A673 (cell line): ENCODE results near the gene IL17A. TPM values are rescaled to one million over a fixed set of nuclear protein-coding genes. Genes with fewer than 3 reads are reported as not detected.

Source experiments
- BruUV-seq: library from RNA; stranded (reverse); fragments of 400-500 nt; replicated peaks from 2 replicates; lab custom pipeline; 2021; lab: Mats Ljungman, UMichigan
- CTCF ChIA-PET: fragments of 300-600 bp; sonication (Branson Sonifier 250); formaldehyde crosslinking; loops from one replicate; lab custom pipeline; 2022; ENCODE audit warnings: antibody characterized with exemption; lab: Charles Lee
- POLR2A ChIA-PET: fragments of 300-600 bp; sonication (Branson Sonifier 250); formaldehyde crosslinking; loops from one replicate; lab custom pipeline; 2022; ENCODE audit warnings: antibody characterized with exemption; ENCODE audit not compliant: low non-redundant PET; lab: Charles Lee
- DNase-seq: peaks from one replicate; pipeline ENCODE4 v3.0.0-alpha.2; 2015; ENCODE audit warnings: low spot score
- H3K27ac ChIP-seq: fragments of 200-600 bp; sonication (generic); 2 replicates; pipeline ENCODE4 v1.5.1; 2016; ENCODE audit warnings: mixed run types, low read depth, mild to moderate bottlenecking, mixed read lengths, antibody characterized with exemption, low read length; ENCODE audit not compliant: poor library complexity, severe bottlenecking
- H3K27me3 ChIP-seq: fragments of 200-600 bp; sonication (generic); replicated peaks from 2 replicates; pipeline ENCODE4 v1.6.1; 2017; ENCODE audit warnings: mixed run types, low read depth, mild to moderate bottlenecking, mixed read lengths, antibody characterized with exemption, low read length; ENCODE audit not compliant: insufficient read depth, poor library complexity
- H3K36me3 ChIP-seq: fragments of 200-600 bp; sonication (generic); 2 replicates; pipeline ENCODE4 v1.6.1; 2016; ENCODE audit warnings: mixed run types, mild to moderate bottlenecking, mixed read lengths, antibody characterized with exemption, low read length; ENCODE audit not compliant: insufficient read depth, poor library complexity, severe bottlenecking
- H3K4me1 ChIP-seq: fragments of 200-600 bp; sonication (generic); 2 replicates; pipeline ENCODE4 v1.6.1; 2017; ENCODE audit warnings: mixed run types, mild to moderate bottlenecking, mixed read lengths, antibody characterized with exemption, low read length; ENCODE audit not compliant: insufficient read depth, poor library complexity, severe bottlenecking
- H3K4me3 ChIP-seq: fragments of 200-600 bp; sonication (generic); 2 replicates; pipeline ENCODE4 v1.5.1; 2016; ENCODE audit warnings: low read depth, mixed run types, mild to moderate bottlenecking, mixed read lengths, low read length; ENCODE audit not compliant: poor library complexity, severe bottlenecking
- H3K9me3 ChIP-seq: fragments of 200-600 bp; sonication (generic); 2 replicates; pipeline ENCODE4 v1.6.1; 2016; ENCODE audit warnings: mixed run types, low read depth, mild to moderate bottlenecking, mixed read lengths, antibody characterized with exemption, low read length; ENCODE audit not compliant: poor library complexity, severe bottlenecking
- CTCF ChIP-seq: fragments of 300-800, 200-600 bp; sonication (generic); conservative IDR thresholded peaks from 2 replicates; pipeline ENCODE4 v1.5.1; 2017; ENCODE audit warnings: low read depth, mild to moderate bottlenecking, antibody characterized with exemption, low read length, moderate library complexity, mixed read lengths
- EZH2 ChIP-seq: fragments of 200-600 bp; sonication (generic); IDR thresholded peaks from 2 replicates; pipeline ENCODE4 v1.6.1; 2017; ENCODE audit warnings: borderline replicate concordance, low read depth, mild to moderate bottlenecking, mixed read lengths, antibody characterized with exemption, low read length; ENCODE audit not compliant: poor library complexity, severe bottlenecking
- intact Hi-C: fragments of 100-400 bp; cut with micrococcal nuclease; formaldehyde crosslinking; loops from one replicate; pipeline ENCODE4 v1.10.0; 2022; ENCODE audit not compliant: unreplicated experiment
- total RNA-seq: library from RNA; stranded (reverse); gene quantifications from 2 replicates; pipeline ENCODE4 v1.2.3, GENCODE V29; 2021

IL17A gene
- total RNA-seq, 1 experiment from 2014 or later: not detected

GRCh38 chr6:52149076-52149475, 37.1 kb upstream of the IL17A start:
- peaks cover 15% of the 10 kb centered on the region for H3K4me1 ChIP-seq
- H3K27me3 ChIP-seq: no peaks in the 10 kb centered on the region
- no peaks in the 10 kb centered on the region for H3K9me3 ChIP-seq
- TF ChIP-seq EZH2 (no peak), CTCF (no peak)
- no peak overlapping the region for H3K27ac ChIP-seq
- no TSS peak for BruUV-seq
- no peak for DNase-seq
- H3K4me3 ChIP-seq: no peak overlapping the region
- intact Hi-C loops: no loop called here
- ChIA-PET CTCF (no interaction called here), POLR2A (no interaction called here)
- no peaks in the 10 kb centered on the region for H3K36me3 ChIP-seq

- no peak for DNase-seq
- Histone ChIP-seq H3K36me3 (no peaks in the 10 kb centered on the region), H3K9me3 (no peaks in the 10 kb centered on the region), H3K27ac (no peak overlapping the region), H3K4me1 (peaks cover 15% of the 10 kb centered on the region), H3K27me3 (no peaks in the 10 kb centered on the region), H3K4me3 (no peak overlapping the region)
- CTCF ChIA-PET: no interaction called here
- TF ChIP-seq EZH2 (no peak), CTCF (no peak)
- POLR2A ChIA-PET: no interaction called here
- BruUV-seq: no TSS peak
- intact Hi-C loops: no loop called here
Measured at GRCh38 chr6:52149949-52150348, 36.2 kb upstream of the IL17A start.

- Histone ChIP-seq H3K27me3 (no peaks in the 10 kb centered on the region), H3K4me3 (no peak overlapping the region), H3K36me3 (no peaks in the 10 kb centered on the region), H3K4me1 (peaks cover 15% of the 10 kb centered on the region), H3K27ac (no peak overlapping the region), H3K9me3 (no peaks in the 10 kb centered on the region)
- TF ChIP-seq CTCF (no peak), EZH2 (no peak)
- DNase-seq: no peak
- ChIA-PET CTCF (no interaction called here), POLR2A (no interaction called here)
- BruUV-seq: no TSS peak
- intact Hi-C loops: no loop called here
Measured at GRCh38 chr6:52152070-52152423, 34.1 kb upstream of the IL17A start.
